ENCODE measurements around the gene TMEM238.

- TF ChIP-seq CTCF (IDR thresholded peaks at IDR 0.05) (no peak), ZFX (IDR thresholded peaks at IDR 0.05; ENCODE audit: borderline replicate concordance) (no peak)
Measured at GRCh38 chr19:55419103-55419502, 35.0 kb upstream of the TMEM238 start.
